ENCODE results near the gene ADD1. TPM values are rescaled to one million over a fixed set of nuclear protein-coding genes. Genes with fewer than 3 reads are reported as not detected.

The ADD1 gene
- total RNA-seq, 6 experiments from 2014 or later: 94.4 to 120 (median 103) TPM

DNA sequence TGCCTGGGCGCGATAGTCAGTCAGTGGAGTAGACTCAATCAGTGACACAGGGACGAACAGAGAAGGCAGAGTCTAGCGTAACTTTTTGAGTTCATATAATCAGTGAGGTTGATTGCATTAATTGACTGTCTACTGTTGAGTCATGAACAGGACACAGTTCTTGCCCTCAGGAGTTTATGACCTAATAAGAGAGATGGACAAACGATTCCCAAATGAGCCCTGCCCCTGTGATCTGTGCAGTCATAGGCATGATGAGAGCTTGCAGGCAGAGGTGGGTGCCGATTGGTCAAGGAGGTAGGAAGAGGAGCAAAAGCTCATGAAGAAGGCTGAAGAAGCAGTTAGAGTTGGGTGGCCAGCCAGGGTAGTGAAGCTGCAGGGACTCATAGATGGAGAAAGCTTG is 57.1 kb downstream of the ADD1 start:
- WGBS (ENCODE audit: insufficient coverage, low coverage, low lambda C conversion rate, missing lambda C conversion rate): 98% methylated on average over 4 of the region's 6 CpGs
- TF ChIP-seq, protein P1, sequence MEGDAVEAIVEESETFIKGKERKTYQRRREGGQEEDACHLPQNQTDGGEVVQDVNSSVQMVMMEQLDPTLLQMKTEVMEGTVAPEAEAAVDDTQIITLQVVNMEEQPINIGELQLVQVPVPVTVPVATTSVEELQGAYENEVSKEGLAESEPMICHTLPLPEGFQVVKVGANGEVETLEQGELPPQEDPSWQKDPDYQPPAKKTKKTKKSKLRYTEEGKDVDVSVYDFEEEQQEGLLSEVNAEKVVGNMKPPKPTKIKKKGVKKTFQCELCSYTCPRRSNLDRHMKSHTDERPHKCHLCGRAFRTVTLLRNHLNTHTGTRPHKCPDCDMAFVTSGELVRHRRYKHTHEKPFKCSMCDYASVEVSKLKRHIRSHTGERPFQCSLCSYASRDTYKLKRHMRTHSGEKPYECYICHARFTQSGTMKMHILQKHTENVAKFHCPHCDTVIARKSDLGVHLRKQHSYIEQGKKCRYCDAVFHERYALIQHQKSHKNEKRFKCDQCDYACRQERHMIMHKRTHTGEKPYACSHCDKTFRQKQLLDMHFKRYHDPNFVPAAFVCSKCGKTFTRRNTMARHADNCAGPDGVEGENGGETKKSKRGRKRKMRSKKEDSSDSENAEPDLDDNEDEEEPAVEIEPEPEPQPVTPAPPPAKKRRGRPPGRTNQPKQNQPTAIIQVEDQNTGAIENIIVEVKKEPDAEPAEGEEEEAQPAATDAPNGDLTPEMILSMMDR (IDR thresholded peaks at IDR 0.05): no peak
- no peak for TF ChIP-seq POLR2A (IDR thresholded peaks at IDR 0.05)
- peaks cover 8 to 90% (median 48%) of the 10 kb centered on the region in 4 donors for H3K36me3 ChIP-seq

DNA sequence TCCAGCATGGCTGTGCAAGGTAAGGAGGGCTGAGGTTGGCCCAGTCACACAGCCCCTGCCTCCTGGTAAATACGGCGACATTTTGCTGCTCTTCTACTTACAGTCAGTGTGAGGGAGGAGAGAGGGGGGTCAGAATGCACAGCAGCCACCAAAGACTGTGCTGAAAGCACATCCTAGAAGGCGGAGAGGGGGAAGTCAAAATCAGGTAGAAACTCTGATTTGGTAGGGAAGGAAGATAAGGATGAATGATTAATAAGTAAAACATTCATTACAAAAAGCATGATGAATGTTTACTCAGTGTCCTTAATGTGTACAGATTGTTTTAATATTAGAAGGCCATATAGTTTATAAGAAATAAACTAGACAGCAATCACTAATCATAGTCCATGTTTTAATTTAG is 57.5 kb downstream of the ADD1 start:
- Histone ChIP-seq H3K9me3 (no peaks in the 10 kb centered on the region), H3K27me3 (no peaks in the 10 kb centered on the region), H3K27ac (no peak overlapping the region), H3K4me3 (no peak overlapping the region), H3K36me3 (peaks cover 8 to 90% (median 49%) of the 10 kb centered on the region in 4 donors), H3K4me1 (no peaks in the 10 kb centered on the region)
- 86% methylated on average over 1 of the region's 3 CpGs for WGBS (ENCODE audit: insufficient coverage, low coverage, low lambda C conversion rate, missing lambda C conversion rate)
- TF ChIP-seq, protein P1 (IDR thresholded peaks at IDR 0.05): no peak
- no peak for TF ChIP-seq POLR2A (IDR thresholded peaks at IDR 0.05)
- intact Hi-C loops (cut with DNase I): no loop called here
- DNase-seq (no peak), ATAC-seq (no peak)

More for the DNA sequence above, 57.1 kb downstream of the ADD1 start:
- H3K9me3 ChIP-seq: no peaks in the 10 kb centered on the region
- no peaks in the 10 kb centered on the region for H3K27me3 ChIP-seq
- no peak overlapping the region for H3K27ac ChIP-seq
- DNase-seq (no peak), ATAC-seq (no peak)
- H3K4me3 ChIP-seq: no peak overlapping the region
- H3K4me1 ChIP-seq: no peaks in the 10 kb centered on the region
- intact Hi-C loops (cut with DNase I): no loop called here

- intact Hi-C loops (cut with DNase I): no loop called here
- no peaks in the 10 kb centered on the region for H3K9me3 ChIP-seq
- H3K4me3 ChIP-seq: no peak overlapping the region
- no peaks in the 10 kb centered on the region for H3K27me3 ChIP-seq
- DNase-seq (no peak), ATAC-seq (no peak)
- TF ChIP-seq, protein P1 (IDR thresholded peaks at IDR 0.05): no peak
- TF ChIP-seq POLR2A (IDR thresholded peaks at IDR 0.05): no peak
- H3K36me3 ChIP-seq: peaks cover 8 to 90% (median 46%) of the 10 kb centered on the region in 4 donors
- H3K27ac ChIP-seq: no peak overlapping the region
- H3K4me1 ChIP-seq: no peaks in the 10 kb centered on the region
- WGBS (ENCODE audit: insufficient coverage, low coverage, low lambda C conversion rate, missing lambda C conversion rate): 83% methylated on average over 2 of the region's 2 CpGs
Measured at GRCh38 chr4:2902126-2902525, 58.5 kb downstream of the ADD1 start.

DNA sequence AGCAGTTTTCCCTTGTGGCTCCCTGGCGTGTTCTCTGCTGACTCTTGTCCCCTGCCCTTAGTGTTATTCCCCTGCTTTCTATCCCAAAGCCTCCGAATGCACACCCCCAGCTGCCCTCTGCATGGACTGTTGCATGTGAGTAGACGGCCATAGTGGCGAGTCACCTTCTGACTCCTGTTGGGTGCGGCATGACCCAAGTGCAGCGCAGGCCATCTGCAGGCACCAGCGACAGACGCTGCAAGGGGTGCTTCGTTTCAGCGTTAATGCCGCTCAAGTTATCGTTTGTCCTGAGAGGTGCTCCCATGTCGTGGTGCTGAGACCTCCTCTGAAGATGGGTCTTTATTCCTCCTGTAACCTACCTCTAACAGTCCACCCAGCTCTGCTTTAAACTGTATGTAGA is 61.9 kb downstream of the ADD1 start:
- no peak for TF ChIP-seq POLR2A (IDR thresholded peaks at IDR 0.05)
- TF ChIP-seq, protein P1 (IDR thresholded peaks at IDR 0.05): no peak
- no peaks in the 10 kb centered on the region for H3K9me3 ChIP-seq
- H3K4me3 ChIP-seq: no peak overlapping the region
- no peak overlapping the region for H3K27ac ChIP-seq
- intact Hi-C loops (cut with DNase I): no loop called here
- no peak for ATAC-seq
- peaks cover 0 to 81% (median 29%) of the 10 kb centered on the region in 4 donors for H3K36me3 ChIP-seq
- peaks cover 0 to 22% (median 11%) of the 10 kb centered on the region in 4 donors for H3K4me1 ChIP-seq
- no peak for DNase-seq
- H3K27me3 ChIP-seq: no peaks in the 10 kb centered on the region
- WGBS (ENCODE audit: insufficient coverage, low coverage, low lambda C conversion rate, missing lambda C conversion rate): 89% methylated on average over 9 of the region's 13 CpGs

DNA sequence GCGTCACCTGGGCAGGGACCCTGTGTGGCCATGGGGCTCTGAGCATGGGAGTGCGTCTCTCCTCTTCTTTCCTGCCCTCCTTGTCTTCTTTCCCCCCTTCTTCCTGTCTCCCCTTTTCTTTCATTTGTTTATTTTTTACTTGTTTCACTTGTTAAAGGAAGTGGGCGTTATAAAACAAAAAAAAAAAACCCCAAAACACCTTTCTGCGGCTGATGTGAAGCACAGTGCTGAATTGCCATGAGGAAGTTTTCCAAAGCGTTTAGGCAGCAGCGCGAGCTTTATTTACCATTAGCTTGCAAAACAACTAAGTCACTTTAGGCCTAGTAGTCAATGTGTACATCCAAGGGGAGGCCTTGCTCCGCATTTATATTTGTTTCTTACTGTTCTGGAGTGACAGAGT is 62.6 kb downstream of the ADD1 start:
- Histone ChIP-seq H3K36me3 (peaks cover 0 to 82% (median 24%) of the 10 kb centered on the region in 4 donors), H3K27ac (no peak overlapping the region), H3K4me3 (no peak overlapping the region), H3K27me3 (no peaks in the 10 kb centered on the region), H3K4me1 (peaks cover 0 to 22% (median 11%) of the 10 kb centered on the region in 4 donors), H3K9me3 (no peaks in the 10 kb centered on the region)
- no peak for TF ChIP-seq POLR2A (IDR thresholded peaks at IDR 0.05)
- TF ChIP-seq, protein P1 (IDR thresholded peaks at IDR 0.05): no peak
- WGBS (ENCODE audit: insufficient coverage, low coverage, low lambda C conversion rate, missing lambda C conversion rate): 82% methylated on average over 8 of the region's 8 CpGs
- DNase-seq: no peak
- intact Hi-C loops (cut with DNase I): no loop called here
- ATAC-seq: no peak

Data from right lobe of liver (tissue), 6 donors.